WTC11 (cell line): ENCODE results near the gene TLX2. TPM values are rescaled to one million over a fixed set of nuclear protein-coding genes. Genes with fewer than 3 reads are reported as not detected.

Experiments used
- ATAC-seq: fragments of 200-7000 bp; cut with Tn5 transposase; 2 replicates; pipeline ENCODE4 v1.10.0; 2021; ENCODE audit warnings: mild to moderate bottlenecking, moderate library complexity
- CTCF ChIA-PET: fragments of 300-600 bp; sonication (Branson Sonifier 250); formaldehyde crosslinking; loops from one replicate; lab custom pipeline; 2021; ENCODE audit warnings: antibody characterized with exemption; lab: Charles Lee
- POLR2A ChIA-PET: fragments of 350-600 bp; sonication (Branson Sonifier 250); formaldehyde crosslinking; loops from one replicate; lab custom pipeline; 2021; ENCODE audit warnings: antibody characterized with exemption; lab: Charles Lee
- DNase-seq: peaks from one replicate; pipeline ENCODE4 v3.0.0; 2021; ENCODE audit warnings: low spot score
- H3K27ac Mint-ChIP-seq: 2 replicates; pipeline ENCODE4 v1.8.0; 2021; ENCODE audit warnings: mixed read lengths
- H3K27me3 Mint-ChIP-seq: 2 replicates; pipeline ENCODE4 v1.8.0; 2021; ENCODE audit warnings: low read depth, mild to moderate bottlenecking, moderate library complexity, mixed read lengths
- H3K36me3 Mint-ChIP-seq: 2 replicates; pipeline ENCODE4 v1.8.0; 2021; ENCODE audit warnings: mixed read lengths
- H3K4me1 Mint-ChIP-seq: 2 replicates; pipeline ENCODE4 v1.8.0; 2022; ENCODE audit warnings: mixed read lengths
- H3K4me3 Mint-ChIP-seq: 2 replicates; pipeline ENCODE4 v1.8.0; 2021; ENCODE audit warnings: mild to moderate bottlenecking, moderate library complexity, mixed read lengths
- H3K9me3 Mint-ChIP-seq: 2 replicates; pipeline ENCODE4 v1.8.0; 2021; ENCODE audit warnings: mixed read lengths
- AR ChIP-seq: fragments of 250-450 bp; sonication (Bioruptor Pico); IDR thresholded peaks from 2 replicates; pipeline ENCODE4 v1.9.0; 2021; ENCODE audit warnings: mild to moderate bottlenecking
- ATF2 ChIP-seq: sonication (generic); formaldehyde crosslinking; IDR thresholded peaks from 2 replicates; pipeline ENCODE4 v1.8.1; 2022; ENCODE audit warnings: low read depth, missing genetic modification reagents, borderline replicate concordance
- CBFB ChIP-seq: sonication (generic); formaldehyde crosslinking; IDR thresholded peaks from 2 replicates; pipeline ENCODE4 v1.8.1; 2022; ENCODE audit warnings: mild to moderate bottlenecking, low read depth, missing genetic modification reagents
- E2F5 ChIP-seq: sonication (generic); formaldehyde crosslinking; IDR thresholded peaks from 2 replicates; pipeline ENCODE4 v1.8.1; 2022; ENCODE audit warnings: mild to moderate bottlenecking, moderate library complexity, missing genetic modification reagents
- ETV6 ChIP-seq: sonication (generic); formaldehyde crosslinking; IDR thresholded peaks from 2 replicates; pipeline ENCODE4 v1.8.1; 2022; ENCODE audit warnings: mild to moderate bottlenecking, missing genetic modification reagents
- MLX ChIP-seq: sonication (generic); formaldehyde crosslinking; IDR thresholded peaks from 2 replicates; pipeline ENCODE4 v1.8.1; 2023; ENCODE audit warnings: mild to moderate bottlenecking, missing genetic modification reagents, moderate library complexity
- NFYB ChIP-seq: sonication (generic); formaldehyde crosslinking; conservative IDR thresholded peaks from 2 replicates; pipeline ENCODE4 v1.8.0; 2022; ENCODE audit warnings: low read depth, missing genetic modification reagents
- SOX15 ChIP-seq: fragments of 250-450 bp; sonication (Bioruptor Pico); IDR thresholded peaks from 2 replicates; pipeline ENCODE4 v1.9.0; 2021; ENCODE audit warnings: mild to moderate bottlenecking
- STAT6 ChIP-seq: sonication (generic); formaldehyde crosslinking; conservative IDR thresholded peaks from 2 replicates; pipeline ENCODE4 v1.8.1; 2023; ENCODE audit warnings: mild to moderate bottlenecking, low read depth, missing genetic modification reagents, moderate library complexity
- TEAD4 ChIP-seq: sonication (generic); formaldehyde crosslinking; IDR thresholded peaks from 2 replicates; pipeline ENCODE4 v1.8.0; 2022; ENCODE audit warnings: mild to moderate bottlenecking, missing genetic modification reagents
- TP53 ChIP-seq: sonication (generic); formaldehyde crosslinking; IDR thresholded peaks from 2 replicates; pipeline ENCODE4 v1.8.1; 2023; ENCODE audit warnings: mild to moderate bottlenecking, missing genetic modification reagents
- ZNF512 ChIP-seq: sonication (generic); formaldehyde crosslinking; IDR thresholded peaks from 2 replicates; pipeline ENCODE4 v1.8.1; 2022; ENCODE audit warnings: missing genetic modification reagents, borderline replicate concordance
- ZNF671 ChIP-seq: fragments of 250-450 bp; sonication (Bioruptor Pico); IDR thresholded peaks from 2 replicates; pipeline ENCODE4 v1.8.0; 2021; ENCODE audit warnings: mild to moderate bottlenecking
- total RNA-seq: library from RNA; stranded (reverse); gene quantifications from 3 replicates; pipeline ENCODE4 v1.2.3, GENCODE V29; 2021

The TLX2 gene
- total RNA-seq, 1 experiment from 2014 or later: 0.26 TPM

GRCh38 chr2:74515981-74516633, 1.9 kb downstream of the TLX2 start (continued):
- TF ChIP-seq ATF2 (CRISPR knock-in tag): 0 out of 2 replicates have a peak, but pooled peaks have one; percentile 76
- no peak for TF ChIP-seq SOX15 (CRISPR knock-in tag)
- TF ChIP-seq MLX (CRISPR knock-in tag): no peak; the same call in 1 of the 2 replicates
- no peak for TF ChIP-seq ZNF671 (CRISPR knock-in tag)
- TF ChIP-seq E2F5: peak; percentile 83
- TF ChIP-seq TEAD4 (CRISPR knock-in tag): peak; percentile 80
- no peak for TF ChIP-seq CBFB (CRISPR knock-in tag)
- peak; percentile 96 for TF ChIP-seq TP53
- no peak for TF ChIP-seq STAT6
- TF ChIP-seq AR (CRISPR knock-in tag): no peak
- TF ChIP-seq ETV6: peak; percentile 96

- DNase-seq: no peak
- POLR2A ChIA-PET: interaction anchor here (1.0 to 1.1 kb wide), 3 partner anchors 8 to 70 kb away, joined by 3 to 8 read pairs (median 4); no protein-coding TSS in a partner anchor
- Mint-ChIP-seq H3K9me3 (peaks cover 8% of the 10 kb centered on the region), H3K4me1 (peaks cover 16% of the 10 kb centered on the region), H3K36me3 (peaks cover 9% of the 10 kb centered on the region), H3K4me3 (no peak overlapping the region), H3K27me3 (peaks cover 98% of the 10 kb centered on the region), H3K27ac (no peak overlapping the region)
- ATAC-seq: no peak
- CTCF ChIA-PET: interaction anchor here (0.6 to 1.9 kb wide), 5 partner anchors 10 to 34 kb away, joined by 3 to 8 read pairs (median 4); partner anchors contain the start of genes AUP1, CCDC142, DQX1 and HTRA2
- TF ChIP-seq ZNF512 (CRISPR knock-in tag) (0 out of 2 replicates have a peak, but pooled peaks have one; percentile 12), NFYB (CRISPR knock-in tag) (no peak)
These were observed 2.4 kb downstream of the TLX2 start for GRCh38 chr2:74516650-74517049.
